Midbrain (tissue), 1 donor: ENCODE results near the gene ZNF48.
A peak's percentile ranks its signal among the peaks of the same experiment; 100 is the strongest.

Experiments
- DNase-seq: peaks from one replicate; lab custom pipeline; 2025; lab: John Stamatoyannopoulos, UW

Gene ZNF48

DNA sequence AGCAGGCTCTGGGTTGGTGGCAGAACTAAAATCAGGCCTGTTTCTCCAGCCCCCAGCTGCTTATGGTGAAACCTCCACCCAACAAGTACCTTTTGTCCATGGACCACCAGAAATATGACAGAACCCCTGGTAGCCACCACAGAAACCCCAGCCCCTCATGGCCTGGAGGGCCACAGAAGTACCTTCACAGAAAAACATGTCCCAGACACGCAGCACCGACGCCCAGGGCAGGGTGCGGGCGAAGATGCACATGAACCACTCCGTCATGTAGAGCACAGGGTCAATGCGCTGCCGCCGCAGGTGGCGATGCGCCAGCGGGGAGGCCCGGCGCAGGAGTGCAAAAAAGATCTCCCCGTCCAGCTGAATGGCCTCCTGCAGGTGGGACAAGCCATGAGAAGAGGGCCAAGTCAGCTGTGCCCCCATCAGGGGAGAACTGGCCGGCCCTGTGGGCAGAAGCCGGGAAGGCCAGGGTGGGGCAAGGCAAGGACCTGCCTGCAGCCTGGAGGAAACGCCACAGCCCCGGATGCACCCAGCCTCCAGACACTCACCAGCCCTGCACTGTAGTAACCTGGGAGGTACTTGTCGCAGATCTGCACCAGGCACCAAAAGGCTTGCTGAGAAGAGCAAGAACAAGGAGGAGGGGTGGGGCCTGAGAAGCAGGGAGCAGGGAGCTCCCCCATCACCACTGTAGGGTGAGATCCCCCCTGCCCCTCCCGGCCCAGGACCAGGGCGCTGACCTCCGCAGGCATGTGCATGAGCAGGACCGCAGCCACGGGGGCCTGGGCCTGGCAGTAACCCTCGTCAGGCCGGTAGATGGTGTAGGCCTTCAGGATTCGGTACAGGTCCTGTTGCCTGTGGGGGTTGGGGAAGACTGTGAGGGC is 36.0 kb upstream of the ZNF48 start:
- no peak for DNase-seq

DNA sequence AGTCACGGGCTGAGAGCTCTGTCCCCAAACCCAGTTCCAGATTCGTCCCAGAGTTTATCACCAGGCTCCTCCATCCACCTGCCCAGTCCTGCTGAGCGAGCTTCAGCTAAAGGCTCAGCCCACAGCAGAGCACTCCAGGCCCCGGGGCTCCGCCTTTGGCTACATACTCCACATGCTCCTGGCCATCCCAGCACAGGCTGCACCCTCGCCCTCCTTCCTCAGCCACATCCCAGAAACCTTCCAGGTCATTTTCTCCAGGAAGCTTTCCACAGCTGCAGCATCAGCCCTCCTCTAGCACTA is 35.4 kb upstream of the ZNF48 start:
- DNase-seq = no peak

DNA sequence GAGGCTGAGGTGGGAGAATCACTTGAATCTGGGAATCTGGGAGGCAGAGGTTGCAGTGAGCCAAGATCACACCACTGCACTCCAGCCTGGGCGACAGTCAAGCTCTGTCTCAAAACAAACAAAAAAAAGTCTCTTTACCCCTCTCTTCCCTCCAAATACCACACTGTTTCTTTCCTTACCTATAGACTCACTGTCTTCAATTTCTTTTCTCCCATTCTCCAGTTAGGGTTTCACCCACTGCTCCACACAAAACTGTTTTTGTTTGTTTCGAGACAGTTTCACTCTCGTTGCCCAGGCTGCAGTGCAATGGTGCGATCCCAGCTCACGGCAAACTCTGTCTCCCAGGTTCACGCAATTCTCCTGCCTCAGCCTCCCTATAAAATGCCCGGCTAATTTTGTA is 34.0 kb upstream of the ZNF48 start:
- DNase-seq = no peak

DNA sequence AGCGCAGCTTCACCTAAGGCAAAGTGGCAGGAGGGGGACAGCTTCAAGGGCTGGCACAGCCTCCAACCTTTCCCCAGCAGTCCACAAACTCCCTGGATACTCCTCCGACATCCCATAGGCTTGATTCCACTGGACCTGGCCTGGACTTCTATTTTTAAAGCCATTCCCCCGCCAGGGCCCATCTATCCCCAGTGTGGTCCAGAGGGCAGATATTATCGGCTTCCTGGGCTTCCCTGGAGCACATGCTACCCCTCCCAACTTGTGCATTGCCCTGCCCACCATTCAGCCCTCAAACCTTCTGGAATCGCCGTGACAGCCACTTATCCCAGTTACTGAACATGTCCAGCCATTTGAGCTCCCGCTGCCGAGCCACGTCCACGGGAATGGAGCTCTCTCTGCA is 30.0 kb upstream of the ZNF48 start:
- no peak for DNase-seq

DNA sequence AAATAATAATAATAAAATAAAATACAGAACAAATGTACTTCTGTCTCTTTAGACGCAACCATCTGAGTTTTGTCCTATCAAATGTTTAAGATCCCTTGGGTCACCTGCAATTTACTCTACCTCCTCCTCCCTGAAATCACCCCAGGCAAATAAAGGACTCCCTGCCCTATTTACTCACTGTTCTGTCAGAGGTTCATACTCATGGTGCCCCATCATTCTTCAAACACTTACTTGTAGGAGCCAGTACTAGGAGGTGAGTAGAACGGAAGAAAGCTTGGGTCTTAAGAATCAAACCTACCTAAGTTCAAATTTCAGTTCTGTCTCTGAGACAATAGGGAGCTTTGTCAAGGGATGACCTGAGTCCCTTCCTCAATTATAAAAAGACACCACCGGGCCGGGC is 28.7 kb upstream of the ZNF48 start:
- DNase-seq = no peak

DNA sequence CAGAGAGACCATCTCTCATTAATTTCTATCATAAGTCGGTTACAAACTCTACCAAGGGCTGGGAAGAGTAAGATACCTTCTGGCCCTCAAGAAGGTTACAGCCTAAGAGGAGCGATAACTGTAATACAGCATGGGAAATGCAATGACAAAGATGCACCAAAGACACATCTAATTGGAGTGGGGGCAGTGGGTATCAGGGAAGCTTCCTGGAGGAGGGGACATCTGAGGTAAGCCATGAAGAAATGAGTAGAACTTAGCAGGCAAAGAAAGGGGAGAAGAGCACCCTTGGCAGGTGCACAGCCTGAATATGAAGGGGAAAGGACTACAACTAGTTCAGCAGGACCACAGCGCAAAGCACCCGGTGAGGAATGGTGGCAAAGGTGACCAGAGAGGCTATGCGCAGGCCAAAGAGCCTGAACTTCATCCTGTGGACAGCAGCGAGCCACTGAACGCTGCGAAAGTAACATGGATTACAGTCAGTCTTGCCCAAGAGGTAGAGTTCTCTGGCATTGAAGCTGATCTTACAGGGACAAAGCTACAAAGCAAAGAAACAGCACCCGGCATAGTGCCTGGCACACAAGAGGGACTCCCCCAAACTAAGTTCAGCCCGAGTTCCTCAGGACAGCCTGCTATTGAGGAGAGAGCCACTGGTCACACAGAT is 27.7 kb upstream of the ZNF48 start:
- no peak for DNase-seq

DNA sequence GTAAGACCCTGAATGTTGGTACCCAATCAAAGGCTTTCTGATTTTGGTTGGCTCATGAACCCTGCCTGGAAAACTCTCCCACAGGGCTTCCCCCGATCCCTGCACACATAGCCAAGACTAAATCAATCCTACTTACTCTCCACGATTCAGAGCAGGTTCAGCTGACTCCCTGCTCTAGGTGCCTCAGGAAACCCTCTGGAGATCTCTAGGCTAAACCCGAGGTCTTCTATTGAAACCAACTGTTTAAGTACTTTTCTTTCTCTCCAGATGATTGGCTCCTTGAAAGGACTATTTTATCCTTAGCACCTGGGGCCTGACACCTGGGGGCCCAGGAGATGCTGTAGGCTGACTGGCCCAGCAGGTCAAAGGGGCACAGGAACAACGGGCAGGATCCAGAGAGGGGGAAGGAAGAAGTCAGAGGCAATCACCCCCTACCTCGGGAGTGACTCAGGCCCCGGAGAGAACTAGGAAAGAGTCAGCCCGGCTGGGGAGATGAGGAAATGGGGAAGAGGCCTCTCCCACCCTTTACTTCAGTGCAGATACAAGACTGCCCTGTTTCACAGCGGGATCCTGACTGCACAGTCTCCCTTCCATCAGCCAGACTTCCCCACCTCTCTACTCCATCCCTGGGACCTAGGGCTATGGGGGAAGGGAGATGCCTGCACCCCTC is 27.0 kb upstream of the ZNF48 start:
- no peak for DNase-seq

DNA sequence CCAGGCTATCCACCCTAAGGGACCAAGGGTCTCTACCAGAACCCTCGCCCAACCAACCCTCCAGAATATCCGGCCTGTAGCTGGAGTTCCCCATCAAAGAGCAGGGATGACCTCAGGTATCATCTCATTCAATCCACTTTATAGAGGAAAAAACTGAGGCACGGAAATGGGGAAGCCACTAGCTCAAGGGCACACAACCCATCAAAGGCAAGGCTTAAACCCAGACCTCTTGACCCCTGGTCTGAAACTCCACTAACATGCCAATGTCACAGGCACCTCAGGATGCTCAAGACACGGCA is 26.5 kb upstream of the ZNF48 start:
- DNase-seq = no peak

DNA sequence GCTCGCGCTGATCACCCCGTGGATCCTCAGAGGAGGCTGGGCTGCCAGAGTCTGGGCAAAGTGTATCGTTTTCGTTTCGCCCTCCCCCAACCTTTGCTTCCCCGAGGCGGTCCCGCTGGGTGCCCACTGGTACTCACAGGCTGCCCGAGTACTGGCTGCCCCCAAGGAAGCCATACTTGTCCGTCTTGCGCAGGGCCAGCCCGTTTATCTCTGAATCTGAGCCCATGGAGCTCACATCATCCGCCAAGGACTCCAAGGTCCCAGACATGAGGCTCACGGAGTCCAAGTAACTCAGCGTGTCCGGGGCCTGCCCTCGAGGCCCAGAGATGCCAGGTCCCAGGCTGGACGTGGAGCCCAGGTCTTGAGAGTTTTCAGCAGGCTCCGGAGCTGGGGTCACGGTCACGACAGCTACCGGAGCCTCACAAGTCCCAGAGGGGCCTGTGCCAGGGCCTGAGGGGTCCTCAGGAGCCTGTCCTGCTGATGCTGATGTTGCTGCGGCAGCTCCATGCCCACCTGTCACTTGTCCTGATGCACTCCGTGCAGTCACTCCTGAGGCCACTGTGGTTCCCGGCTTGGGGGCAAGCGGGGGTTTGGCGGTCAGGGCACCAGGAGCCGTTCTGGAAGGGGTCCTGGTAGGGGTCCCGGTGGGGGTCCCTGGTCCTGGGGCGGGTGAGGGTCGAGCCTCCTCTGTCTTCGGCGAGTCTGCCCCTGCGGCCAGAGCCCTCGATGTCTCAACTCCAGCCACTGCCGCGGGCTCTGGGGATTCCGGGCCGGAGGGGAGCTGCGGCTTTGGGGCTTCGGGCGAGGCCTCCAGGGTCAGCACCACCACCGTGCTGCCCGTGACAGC is 25.9 kb upstream of the ZNF48 start:
- no peak for DNase-seq

DNA sequence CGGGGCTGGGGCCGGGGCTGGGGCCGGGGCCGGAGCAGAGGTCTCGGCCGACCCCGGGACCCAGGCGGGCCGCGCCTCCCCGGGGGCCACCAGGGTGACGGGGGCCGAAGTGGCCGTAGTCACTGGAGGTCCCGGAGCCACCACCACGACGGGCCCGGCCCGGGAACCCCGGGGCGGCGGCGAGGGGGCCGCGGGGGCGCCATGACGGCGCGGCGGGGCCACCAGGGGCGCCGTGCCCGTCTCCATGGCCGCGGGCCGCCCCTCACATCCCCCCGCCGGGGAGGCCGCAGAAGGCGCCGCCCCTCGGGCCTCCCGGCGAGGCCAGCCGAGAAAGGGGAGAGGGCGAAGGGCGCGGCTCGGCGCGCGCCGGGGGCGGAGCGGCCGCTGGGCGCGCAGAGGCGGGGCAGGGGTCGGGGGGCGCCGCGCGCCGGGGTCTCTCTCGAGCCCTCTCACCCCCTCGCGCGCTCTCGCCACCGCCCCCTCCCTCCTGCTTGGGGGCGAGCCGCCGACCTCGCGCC is 25.2 kb upstream of the ZNF48 start:
- no peak for DNase-seq

DNA sequence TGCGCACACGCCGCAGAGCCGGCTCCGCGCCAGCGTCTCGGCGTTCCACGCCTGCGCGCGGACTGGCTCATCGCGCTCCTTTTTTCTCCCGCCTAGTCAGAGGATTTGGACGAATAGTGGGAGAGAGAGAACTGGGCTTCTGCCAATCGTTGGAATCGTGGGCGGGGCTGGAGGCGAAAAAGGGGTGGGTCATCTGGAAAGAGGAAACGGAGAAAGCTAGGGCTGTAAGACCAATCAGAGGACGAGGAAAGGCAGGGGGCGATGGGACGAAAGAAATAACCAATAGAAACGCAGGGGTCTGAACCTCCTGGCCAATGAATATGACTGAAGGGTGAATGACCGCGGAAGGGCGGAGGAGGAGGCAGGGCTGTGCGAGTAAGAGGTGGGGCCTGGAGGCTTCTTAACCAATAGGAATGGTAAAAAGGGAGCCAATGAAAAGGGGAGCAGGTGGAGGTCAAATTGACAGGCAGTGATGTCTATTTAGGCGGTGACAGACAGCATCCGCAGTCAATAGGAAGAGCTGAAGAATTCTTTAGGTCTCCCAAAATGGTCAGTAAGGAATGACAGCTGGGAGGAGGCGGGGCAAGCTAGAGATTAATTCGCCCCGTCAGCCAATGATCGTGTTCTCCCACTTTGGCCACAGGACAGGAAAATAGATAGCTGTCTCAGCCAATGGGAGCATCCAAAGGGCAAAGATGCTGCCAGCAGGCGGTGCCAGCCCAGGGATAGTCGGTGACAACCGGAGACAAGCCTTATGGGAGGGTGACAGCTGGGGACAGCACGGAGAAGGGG is 24.6 kb upstream of the ZNF48 start, which contains the start of gene TBC1D10B:
Gene TBC1D10B, minus strand, starts transcription at position 39 of the 792 bp plus-strand sequence. CDS start 311 bp downstream, outside the sequence.
- peak; percentile 100 for DNase-seq

DNA sequence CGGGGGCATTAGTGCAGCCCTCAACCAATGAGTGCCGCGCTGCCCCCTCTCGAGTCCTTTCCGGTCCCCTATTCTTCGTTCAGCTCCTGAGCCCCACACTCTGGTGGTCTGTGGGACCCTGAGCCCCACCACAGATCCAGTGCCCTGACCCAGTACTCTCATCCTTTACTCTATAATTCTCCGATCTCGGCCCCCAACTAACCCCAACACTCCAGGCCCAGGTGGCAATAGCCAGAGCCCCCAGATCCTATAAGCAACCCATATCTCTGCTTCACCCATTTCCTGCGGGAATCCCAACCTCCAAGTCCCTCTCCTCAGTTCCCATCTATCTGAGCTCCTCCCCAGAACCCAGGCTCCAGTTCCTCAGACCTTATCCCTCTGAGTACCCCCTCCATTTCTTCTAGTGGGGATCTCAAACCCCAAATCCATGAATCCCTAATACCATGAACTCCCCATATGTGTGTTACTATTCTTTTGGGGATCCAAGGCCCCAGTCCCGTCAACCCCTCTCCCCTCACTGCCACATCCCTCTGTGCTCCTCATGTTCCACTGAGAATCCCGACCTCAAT is 23.9 kb upstream of the ZNF48 start:
- no peak for DNase-seq

DNA sequence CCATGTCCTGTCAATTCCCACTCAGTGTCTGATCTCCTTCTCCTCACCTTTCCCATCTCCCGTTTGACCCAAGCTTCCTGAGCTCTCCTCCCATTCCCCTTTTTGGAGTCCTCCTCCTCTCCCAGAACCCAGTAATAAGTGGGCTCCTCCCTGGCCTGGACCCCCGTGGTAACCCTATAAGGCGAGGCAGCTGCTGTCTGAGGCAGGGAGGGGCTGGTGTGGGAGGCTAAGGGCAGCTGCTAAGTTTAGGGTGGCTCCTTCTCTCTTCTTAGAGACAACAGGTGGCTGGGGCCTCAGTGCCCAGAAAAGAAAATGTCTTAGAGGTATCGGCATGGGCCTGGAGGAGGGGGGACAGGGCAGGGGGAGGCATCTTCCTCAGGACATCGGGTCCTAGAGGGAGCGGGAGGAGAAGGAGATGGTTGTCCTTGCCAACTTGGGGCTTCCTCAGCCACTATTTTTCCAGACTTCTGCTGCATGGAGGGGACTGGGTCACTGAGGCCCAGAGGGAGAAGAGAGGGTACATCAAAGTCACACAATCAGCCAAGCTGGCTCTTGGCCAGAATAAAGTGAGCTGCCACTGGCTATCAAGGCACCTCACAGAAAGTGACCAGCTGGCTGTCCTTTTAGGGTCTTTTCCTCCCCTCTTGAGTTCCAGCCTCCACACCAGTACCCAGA is 23.0 kb upstream of the ZNF48 start:
- DNase-seq = no peak

DNA sequence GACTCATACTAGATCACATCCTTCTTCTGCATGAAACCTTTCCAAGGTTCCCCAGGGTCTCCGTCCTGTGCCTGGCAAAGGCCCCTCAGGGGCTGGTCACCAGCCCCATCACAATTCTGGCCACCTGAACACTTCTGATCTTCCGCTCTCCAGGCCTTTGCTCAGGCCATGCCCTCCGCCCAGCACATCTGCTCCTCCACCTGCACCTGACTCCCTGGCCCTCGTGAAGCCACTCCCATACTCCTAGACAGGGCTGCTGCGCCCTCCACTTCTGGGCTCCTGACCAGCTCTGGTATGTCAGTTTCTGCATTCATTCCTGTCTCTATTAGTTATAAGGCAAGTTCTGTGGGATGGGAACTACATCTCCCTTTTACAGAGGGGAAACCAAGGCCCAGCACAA is 22.5 kb upstream of the ZNF48 start:
- DNase-seq = no peak

DNA sequence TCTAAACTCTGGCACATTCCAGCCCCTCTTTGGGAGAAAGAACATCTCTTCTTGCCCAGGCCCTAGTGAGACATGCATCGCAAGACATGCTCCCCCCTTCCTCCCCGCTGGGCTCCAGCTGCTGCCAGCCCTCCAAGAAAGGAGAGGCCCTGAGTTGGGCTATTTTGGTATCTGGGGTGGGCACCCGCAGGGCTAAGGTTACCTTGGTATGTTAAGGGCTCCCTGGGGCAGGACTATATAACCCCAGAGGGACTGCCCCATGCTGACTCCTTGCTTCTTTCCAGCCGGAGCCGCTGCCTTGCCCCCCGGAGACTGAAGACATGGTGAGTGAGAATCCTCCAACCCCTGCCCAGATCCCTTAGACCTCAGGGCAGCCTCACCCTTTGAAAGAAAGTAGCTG is 20.7 kb upstream of the ZNF48 start, which contains the start of gene MYL11:
Gene MYL11, plus strand, starts transcription at position 265 of the 400 bp plus-strand sequence. Its CDS starts 56 bp downstream, at position 321.
- no peak for DNase-seq

DNA sequence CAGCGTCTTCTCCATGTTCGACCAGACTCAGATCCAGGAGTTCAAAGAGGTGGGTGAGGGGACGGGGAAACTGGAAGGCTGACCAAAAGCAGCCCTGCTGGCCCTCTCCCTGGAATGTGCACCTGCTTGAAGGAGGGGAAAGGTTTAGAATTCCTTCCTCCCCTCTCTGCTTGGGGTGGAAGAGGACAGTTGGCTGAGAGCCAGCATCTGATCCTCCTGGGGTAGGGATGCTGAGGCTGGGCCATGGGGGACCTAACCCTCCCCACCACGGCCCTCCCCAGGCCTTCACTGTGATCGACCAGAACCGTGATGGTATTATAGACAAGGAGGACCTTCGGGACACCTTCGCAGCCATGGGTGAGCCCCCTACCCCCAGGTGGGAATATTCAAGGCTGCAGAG is 19.4 kb upstream of the ZNF48 start:
- DNase-seq = no peak

DNA sequence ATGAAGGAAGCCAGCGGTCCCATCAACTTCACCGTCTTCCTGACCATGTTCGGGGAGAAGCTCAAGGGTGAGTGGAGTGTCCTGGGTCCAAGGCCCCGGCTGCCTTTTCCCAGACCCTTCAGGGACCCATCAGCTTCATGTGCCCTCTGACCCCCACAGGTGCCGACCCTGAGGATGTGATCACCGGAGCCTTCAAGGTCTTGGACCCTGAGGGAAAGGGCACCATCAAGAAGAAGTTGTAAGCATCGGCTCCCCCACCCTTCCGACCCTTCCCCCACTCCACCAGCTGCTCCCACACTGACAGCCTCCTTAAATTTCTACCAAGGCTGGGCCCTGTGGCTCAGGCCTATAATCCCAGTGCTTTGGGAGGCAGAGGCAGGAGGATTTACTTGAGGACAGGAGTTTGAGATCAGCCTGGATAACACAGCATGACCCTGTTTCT is 18.7 kb upstream of the ZNF48 start:
- no peak for DNase-seq

DNA sequence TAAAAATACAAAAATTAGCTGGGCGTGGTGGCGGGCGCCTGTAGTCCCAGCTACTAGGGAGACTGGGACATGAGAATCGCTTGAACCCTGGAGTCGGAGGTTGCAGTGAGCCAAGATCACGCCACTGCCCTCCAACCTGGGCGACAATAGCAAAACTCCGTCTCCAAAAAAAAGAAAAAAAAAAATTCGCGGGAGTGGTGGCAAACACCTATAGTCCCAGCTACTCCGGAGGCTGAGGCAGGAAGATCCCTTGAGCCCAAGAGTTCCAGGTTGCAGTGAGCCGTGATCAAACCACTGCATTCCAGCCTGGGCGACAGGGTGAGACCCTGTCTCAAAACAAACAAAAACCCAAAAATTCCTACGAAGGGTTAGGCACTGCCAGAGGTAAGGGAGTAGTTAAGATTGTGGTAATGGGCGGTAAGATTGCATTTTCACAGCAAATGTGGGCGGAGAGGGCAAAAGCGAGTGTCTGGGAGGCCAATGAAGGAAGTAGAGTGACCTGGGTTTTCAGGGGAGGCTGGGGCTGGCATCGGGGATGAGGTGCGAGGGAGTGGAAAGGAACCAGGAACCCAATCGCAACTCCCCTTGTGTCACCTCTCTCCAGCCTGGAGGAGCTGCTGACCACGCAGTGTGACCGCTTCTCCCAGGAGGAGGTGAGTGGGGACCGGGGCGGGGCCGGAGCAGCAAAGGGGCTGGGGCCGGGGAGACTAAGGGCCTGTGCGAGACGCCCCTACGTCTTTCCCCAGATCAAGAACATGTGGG is 18.0 kb upstream of the ZNF48 start:
- no peak for DNase-seq

DNA sequence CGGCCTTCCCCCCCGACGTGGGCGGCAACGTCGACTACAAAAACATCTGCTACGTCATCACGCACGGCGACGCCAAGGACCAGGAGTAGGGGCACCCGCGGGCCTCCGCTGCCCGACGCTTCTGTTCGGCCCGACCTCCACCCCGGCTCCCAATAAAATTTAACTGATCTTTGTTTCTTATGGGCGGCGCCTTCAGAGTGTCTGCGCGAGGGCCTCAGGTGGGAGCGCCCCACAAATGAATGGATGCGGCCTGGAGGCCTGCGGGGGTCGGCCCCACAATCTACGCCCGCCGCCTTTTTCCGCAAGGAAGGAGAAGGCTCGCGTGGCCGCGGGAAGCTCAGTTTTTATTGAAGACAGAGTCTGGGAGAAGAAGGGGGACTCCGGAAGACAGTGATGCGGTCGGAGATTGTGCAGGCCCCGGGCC is 17.4 kb upstream of the ZNF48 start:
- DNase-seq = peak; percentile 89
